ENCODE data around the gene ALKBH3.

Gene ALKBH3

DNA sequence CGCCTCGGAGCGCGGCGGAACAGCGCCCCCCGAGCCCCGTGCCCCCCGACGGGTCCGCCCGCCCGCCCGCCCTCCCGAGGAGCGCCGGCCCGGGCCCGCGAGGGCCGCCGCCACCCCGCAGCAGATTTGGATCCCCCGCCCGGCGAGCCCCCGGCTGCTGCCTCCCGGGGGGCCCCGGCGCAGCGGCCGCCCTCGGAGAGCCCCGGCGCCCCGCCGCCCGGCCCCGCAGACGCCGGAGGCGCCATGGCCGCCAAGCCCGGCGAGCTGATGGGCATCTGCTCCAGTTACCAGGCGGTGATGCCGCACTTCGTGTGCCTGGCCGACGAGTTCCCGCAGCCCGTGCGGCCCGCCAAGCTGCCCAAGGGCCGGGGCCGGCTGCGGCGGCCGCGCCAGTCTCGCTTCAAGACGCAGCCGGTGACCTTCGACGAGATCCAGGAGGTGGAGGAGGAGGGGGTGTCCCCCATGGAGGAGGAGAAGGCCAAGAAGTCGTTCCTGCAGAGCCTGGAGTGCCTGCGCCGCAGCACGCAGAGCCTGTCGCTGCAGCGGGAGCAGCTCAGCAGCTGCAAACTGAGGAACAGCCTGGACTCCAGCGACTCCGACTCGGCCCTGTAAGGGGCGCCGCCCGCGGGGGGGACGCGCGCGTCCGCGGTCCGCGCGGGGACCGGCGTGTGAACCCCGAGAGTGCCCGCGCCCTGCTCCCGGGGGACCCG, 62.2 kb downstream of the ALKBH3 start:
- DNase-seq = peak; percentile 61

DNA sequence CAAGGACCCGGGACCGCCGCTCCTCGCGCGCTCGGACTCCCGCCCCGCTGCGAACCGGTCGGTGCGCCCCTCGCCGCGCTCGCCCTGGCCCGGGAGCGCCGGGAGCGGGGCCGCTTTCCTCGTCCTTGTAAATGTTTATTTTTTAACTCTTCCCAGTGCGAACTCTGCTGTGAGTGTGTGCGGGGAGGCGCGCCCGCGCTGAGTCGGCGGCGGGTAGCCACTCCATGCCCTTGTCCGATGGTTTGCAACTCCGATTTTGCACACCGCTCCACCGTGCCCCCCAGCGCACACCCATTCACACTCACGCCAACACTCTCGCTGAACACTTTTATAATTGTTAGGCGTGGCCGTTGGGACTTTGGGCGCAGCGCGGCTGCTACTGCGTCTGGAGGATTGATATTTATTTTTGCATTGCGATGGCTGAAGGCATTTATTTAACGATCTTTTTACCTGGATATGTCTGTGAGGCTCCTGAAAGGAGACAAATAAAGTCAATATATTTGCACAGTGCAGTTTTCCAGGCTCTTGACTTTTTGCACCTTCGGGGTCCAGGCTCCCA, 62.8 kb downstream of the ALKBH3 start:
- DNase-seq = no peak

DNA sequence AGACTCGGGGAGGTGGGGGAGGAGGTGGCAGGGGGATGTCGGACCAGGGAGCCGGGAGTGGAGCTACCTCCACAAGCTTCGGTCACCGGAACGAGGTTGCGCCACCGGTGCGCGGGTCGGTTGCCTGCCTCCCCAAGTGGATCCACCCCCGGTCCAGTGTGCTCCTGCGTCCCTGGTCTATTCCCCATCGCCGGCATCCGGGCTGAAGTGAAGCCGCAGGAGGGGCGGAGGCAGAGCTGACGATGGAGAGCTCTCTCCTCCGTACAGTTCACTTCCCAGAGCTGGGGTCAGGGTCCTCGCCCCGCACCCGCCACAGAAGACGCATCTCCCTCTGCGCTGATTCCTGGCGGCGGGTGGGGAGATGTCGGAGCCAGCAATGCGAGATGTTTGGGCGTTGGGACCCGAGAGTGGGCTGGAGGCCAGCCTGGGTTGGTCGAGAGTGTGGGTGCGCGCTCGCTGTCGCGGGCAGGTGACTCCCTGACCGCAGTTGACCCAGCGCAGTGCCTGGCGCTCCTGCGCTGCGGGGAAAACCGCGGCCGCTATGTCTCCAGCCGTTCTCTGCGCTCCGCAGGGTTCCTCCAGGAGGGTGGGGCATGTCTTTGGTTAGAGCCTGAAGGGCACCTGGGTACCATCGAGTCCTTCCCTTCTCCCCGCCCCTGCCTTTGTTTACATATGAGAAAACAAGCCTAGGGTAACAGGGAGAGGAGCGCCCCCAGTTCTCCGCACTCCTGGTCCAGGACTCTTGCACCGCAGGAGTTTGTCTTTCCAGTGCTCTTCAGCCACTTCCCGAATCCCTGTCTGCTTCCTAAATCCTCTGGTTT, 63.5 kb downstream of the ALKBH3 start:
- DNase-seq = peak; percentile 61

GRCh38 chr11:43944761-43945311, 64.2 kb downstream of the ALKBH3 start:
- DNase-seq = peak; percentile 96

- DNase-seq = no peak
These were observed 66.4 kb downstream of the ALKBH3 start for GRCh38 chr11:43947003-43947500.

DNA sequence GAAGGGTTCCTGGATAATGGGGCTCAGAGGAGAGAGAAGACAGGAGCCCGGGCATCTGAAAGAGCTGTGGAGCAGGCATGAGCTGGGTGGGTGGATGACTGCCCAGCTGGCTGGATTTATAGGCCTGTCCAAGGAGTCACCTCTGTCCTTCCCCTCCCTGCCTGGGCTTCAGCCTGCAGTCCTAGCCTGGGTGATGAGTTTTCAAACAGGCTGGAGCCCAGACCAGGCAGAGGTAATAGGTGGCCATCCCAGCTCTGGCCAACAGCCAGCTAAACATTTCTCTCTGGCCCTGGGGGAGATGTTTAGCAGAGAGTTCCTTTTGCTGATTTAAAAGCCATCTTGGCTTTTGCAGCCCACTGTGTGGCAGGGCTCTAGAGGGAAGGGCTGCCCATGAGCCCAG, 67.2 kb downstream of the ALKBH3 start:
- DNase-seq = no peak

- DNase-seq = no peak
These were observed 68.0 kb downstream of the ALKBH3 start for GRCh38 chr11:43948341-43949225.

GRCh38 chr11:43950311-43950855, 69.8 kb downstream of the ALKBH3 start:
- DNase-seq = no peak

GRCh38 chr11:43951231-43951630, 70.6 kb downstream of the ALKBH3 start:
- DNase-seq = no peak

GRCh38 chr11:43952020-43952400, 71.4 kb downstream of the ALKBH3 start:
- no peak for DNase-seq

DNA sequence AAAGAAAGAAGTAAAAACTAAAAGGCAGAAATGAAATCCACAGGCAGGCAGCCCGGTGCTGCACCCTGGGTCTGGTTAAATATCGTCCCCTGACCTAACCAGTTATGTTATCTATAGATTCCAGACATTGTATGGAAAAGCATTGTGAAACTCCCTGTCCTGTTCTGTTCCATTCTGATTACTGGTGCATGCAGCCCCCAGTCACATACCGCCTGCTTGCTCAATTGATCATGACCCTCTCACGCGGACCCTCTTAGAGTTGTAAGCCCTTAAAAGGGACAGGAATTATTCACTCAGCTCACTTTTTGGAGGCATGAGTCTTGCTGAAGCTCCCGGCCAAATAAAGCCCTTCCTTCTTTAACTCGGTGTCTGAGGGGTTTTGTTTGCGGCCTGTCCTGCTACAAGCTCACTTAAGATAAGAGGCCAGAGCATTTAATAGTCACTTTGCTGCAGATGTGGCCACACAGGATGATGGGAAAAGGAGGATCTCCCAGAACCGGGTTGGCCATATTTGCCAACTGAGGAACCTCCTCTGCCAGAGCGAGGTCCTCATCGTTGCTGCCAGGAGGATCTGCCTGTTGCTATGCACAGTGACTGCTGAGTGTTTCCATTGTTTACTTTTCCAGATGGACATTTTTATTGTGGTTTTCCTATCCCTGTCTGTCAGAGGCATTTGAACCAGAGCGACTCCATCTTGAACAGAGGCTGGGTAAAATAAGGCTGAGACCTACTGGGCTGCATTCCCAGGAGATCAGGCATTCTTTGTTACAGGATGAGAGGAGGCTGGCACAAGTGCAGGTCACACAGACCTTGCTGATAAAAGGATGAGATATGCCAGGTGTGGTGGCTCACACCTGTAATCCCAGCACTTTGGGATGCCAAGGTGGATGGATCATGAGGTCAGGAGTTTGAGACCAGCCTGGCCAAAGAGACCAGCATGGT, 72.0 kb downstream of the ALKBH3 start:
- peak; percentile 22 for DNase-seq

GRCh38 chr11:43953521-43953920, 72.9 kb downstream of the ALKBH3 start:
- no peak for DNase-seq

GRCh38 chr11:43954241-43954640, 73.6 kb downstream of the ALKBH3 start:
- DNase-seq = no peak

GRCh38 chr11:43955381-43956118, 74.9 kb downstream of the ALKBH3 start:
- no peak for DNase-seq

- DNase-seq = no peak
These were observed 76.9 kb downstream of the ALKBH3 start for GRCh38 chr11:43957571-43957970.

GRCh38 chr11:43959321-43959995, 78.8 kb downstream of the ALKBH3 start:
- no peak for DNase-seq

DNA sequence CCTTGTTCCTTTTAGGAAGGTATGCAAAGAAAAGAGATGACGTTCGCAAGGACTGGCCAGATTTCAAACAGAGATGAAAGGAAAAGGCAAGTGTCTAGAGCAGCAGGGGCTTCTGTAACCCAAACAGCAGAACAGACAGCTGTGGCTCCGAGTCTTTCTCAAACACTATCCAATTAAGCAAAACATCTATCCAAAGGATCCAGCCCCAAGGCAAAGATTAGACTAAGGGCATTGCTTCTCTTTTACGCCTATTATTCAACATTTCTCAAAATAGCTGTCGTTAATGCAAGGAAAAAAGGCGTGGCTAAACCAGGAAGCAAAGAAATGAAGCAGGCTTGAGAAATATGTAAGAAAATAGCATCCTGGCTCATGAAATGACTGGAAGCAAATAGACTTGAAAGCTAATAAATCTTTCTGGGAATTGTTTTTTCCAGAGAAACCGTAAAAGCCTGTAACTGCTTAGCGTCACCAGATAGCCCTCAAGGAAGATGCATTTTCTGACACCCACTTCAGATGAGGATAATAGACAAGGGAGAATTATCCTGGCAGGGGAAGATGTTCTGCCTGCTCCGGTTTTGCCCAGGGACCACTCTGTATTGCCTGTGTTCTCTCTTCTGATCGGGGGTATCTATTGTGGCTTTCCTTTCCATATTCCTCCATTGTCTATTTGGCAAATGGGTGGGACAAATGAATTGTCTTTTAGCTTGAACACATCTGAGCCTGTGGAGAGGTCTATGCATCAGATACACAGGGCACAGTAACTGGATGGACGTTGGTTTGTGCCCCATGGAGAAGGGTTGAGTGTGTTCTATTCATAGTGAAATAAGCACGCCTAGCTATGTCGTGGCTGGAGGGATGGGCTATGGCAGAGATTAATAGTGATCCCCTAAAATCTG, 82.0 kb downstream of the ALKBH3 start:
- no peak for DNase-seq

- no peak for DNase-seq
These were observed 82.6 kb downstream of the ALKBH3 start for GRCh38 chr11:43963279-43963620.

GRCh38 chr11:43967661-43968060, 87.0 kb downstream of the ALKBH3 start:
- DNase-seq = no peak
